Testis (tissue), 3 donors: Measurements from ENCODE around the gene SIM1. TPM values are rescaled to one million over a fixed set of nuclear protein-coding genes. Genes with fewer than 3 reads are reported as not detected.

Source experiments
- DNase-seq: peaks from one replicate; pipeline ENCODE4 v3.0.0-alpha.2; 2019
- H3K27ac ChIP-seq, 2 donors: fragments of 200-600 bp; sonication (generic); one replicate each; pipeline ENCODE4 v1.5.1; 2019
- H3K27me3 ChIP-seq: fragments of 200-600 bp; sonication (generic); one replicate; pipeline ENCODE4 v1.5.1; 2019
- H3K36me3 ChIP-seq: fragments of 200-600 bp; sonication (generic); one replicate; pipeline ENCODE4 v1.5.1; 2017; ENCODE audit warnings: low read depth; ENCODE audit errors: missing control alignments
- H3K4me1 ChIP-seq: fragments of 200-600 bp; sonication (generic); one replicate; pipeline ENCODE4 v1.5.1; 2019
- H3K4me3 ChIP-seq, 2 donors: fragments of 200-600 bp; sonication (generic); one replicate each; pipeline ENCODE4 v1.5.1; 2017 to 2019
- H3K9me3 ChIP-seq: fragments of 200-600 bp; sonication (generic); one replicate; pipeline ENCODE4 v1.5.1; 2017
- CTCF ChIP-seq, 3 experiments: fragments of 450-650 bp in 2 of 3; fragments of 200-600 bp in 1 of 3; sonication (generic) in 1 of 3; IDR thresholded peaks; one replicate each; pipeline ENCODE4 v1.5.1; 2016 to 2019; ENCODE audit warnings: antibody characterized with exemption in 3 of 3, mild to moderate bottlenecking in 2 of 3, moderate library complexity in 1 of 3
- POLR2A ChIP-seq: fragments of 450-650 bp; IDR thresholded peaks from one replicate; pipeline ENCODE4 v1.6.1; 2017; ENCODE audit warnings: antibody characterized with exemption, mild to moderate bottlenecking, moderate library complexity
- WGBS, 2 donors: methylation state at CpG; one replicate each; pipeline ENCODE4 v1.1.5; 2018; 5-methylcytosine and 5-hydroxymethylcytosine counted together
- intact Hi-C: fragments of 100-400 bp; cut with DNase I; formaldehyde crosslinking; loops from one replicate; pipeline ENCODE4 v1.15.1; 2023; ENCODE audit warnings: low total_unique reads
- polyA plus RNA-seq: library from polyadenylated mRNA; stranded (reverse); fragments of 350-450 nt; fragmentation: Illumina TruSeq; extraction: RNeasy Lipid Tissue Mini Kit (QIAGEN cat#74804); gene quantifications from one replicate; pipeline ENCODE4 v1.2.3, GENCODE V29; 2014; ENCODE audit warnings: low read depth, low replicate concordance; ENCODE audit not compliant: insufficient read depth
- total RNA-seq, 2 donors: library from RNA; depleted of rRNA; stranded (reverse); fragments of >200 nt; gene quantifications; one replicate each; pipeline ENCODE4 v1.2.3, GENCODE V29; 2016

SIM1 gene
- total and polyA plus RNA-seq, 3 donors from 2014 or later: 0.43 to 1.5 (median 0.88) TPM

- intact Hi-C loops: no loop called here
- Histone ChIP-seq H3K4me3 (no peak overlapping the region), H3K36me3 (no peaks in the 10 kb centered on the region), H3K27ac (no peak overlapping the region), H3K4me1 (no peaks in the 10 kb centered on the region), H3K9me3 (no peaks in the 10 kb centered on the region), H3K27me3 (no peaks in the 10 kb centered on the region)
- DNase-seq: no peak
- no peak for TF ChIP-seq POLR2A
- TF ChIP-seq CTCF (IDR thresholded peaks at IDR 0.05): no peak
Measured at GRCh38 chr6:100415768-100416167, 49.0 kb downstream of the SIM1 start.

GRCh38 chr6:100412872-100413271 lies 51.8 kb downstream of the SIM1 start:
- no peak overlapping the region for H3K27ac ChIP-seq
- no peak for DNase-seq
- H3K36me3 ChIP-seq: no peaks in the 10 kb centered on the region
- no peak overlapping the region for H3K4me3 ChIP-seq
- intact Hi-C loops: no loop called here
- no peaks in the 10 kb centered on the region for H3K9me3 ChIP-seq
- 65 to 72% methylated on average over 4 of the region's 4 CpGs for WGBS, 2 donors
- no peaks in the 10 kb centered on the region for H3K27me3 ChIP-seq
- TF ChIP-seq POLR2A (no peak), CTCF (IDR thresholded peaks at IDR 0.05) (no peak)
- H3K4me1 ChIP-seq: no peaks in the 10 kb centered on the region

DNA sequence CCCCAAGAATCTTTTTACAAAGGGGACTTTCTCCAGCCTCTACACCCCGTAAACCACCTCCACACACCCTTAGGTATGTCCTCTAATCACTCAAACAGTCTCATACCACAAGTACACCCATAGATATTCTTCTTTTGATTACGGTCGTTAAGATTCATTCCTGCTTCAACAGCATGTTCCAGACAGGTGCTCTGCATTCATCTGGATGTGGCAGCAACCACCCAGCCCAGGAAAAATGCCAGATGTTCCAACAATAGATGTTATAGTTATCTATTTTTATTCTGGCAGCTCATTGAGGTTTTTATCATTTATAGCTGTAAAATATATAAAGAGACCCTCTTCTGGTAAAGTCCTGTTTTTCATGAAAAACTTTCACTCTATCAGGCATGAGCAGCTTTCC lies 60.7 kb downstream of the SIM1 start:
- 41 to 45% methylated on average over 3 of the region's 3 CpGs for WGBS, 2 donors
- no peaks in the 10 kb centered on the region for H3K4me1 ChIP-seq
- no peaks in the 10 kb centered on the region for H3K36me3 ChIP-seq
- no peaks in the 10 kb centered on the region for H3K9me3 ChIP-seq
- H3K4me3 ChIP-seq: no peak overlapping the region
- H3K27ac ChIP-seq: no peak overlapping the region
- intact Hi-C loops: no loop called here
- H3K27me3 ChIP-seq: no peaks in the 10 kb centered on the region
- DNase-seq: no peak
- TF ChIP-seq POLR2A (no peak), CTCF (IDR thresholded peaks at IDR 0.05) (no peak)

DNA sequence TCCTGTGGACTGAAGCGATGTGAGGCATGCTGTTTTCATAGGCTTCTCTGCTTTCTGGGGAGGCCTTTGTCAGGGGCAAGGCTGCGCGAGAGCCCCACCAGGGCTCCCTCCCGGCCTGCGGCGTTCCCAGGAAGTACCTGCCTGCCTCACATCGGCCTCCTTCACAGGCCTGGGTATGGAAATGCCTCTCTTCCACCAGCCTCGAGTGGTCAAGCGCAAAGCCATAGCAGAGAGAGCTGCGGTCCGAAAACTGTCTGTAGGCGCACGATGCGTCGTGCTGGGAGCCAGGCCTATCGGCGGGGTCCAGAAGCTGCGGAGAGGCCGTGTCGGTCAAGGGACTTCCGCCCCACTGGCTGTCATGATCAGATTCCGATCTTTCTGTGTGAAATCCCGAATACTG lies 71.2 kb downstream of the SIM1 start:
- 71 to 80% methylated on average over 18 to 23 of the region's 23 CpGs for WGBS, 2 donors
- Histone ChIP-seq H3K9me3 (no peaks in the 10 kb centered on the region), H3K27me3 (no peaks in the 10 kb centered on the region), H3K4me1 (no peaks in the 10 kb centered on the region), H3K4me3 (peak overlapping the region; percentile 16 to 29), H3K36me3 (no peaks in the 10 kb centered on the region), H3K27ac (no peak overlapping the region)
- DNase-seq: peak; percentile 17
- TF ChIP-seq POLR2A (no peak), CTCF (IDR thresholded peaks at IDR 0.05) (no peak)
- intact Hi-C loops: no loop called here

GRCh38 chr6:100392423-100392822 lies 72.3 kb downstream of the SIM1 start:
- DNase-seq: no peak
- no peak overlapping the region for H3K27ac ChIP-seq
- H3K27me3 ChIP-seq: no peaks in the 10 kb centered on the region
- H3K36me3 ChIP-seq: no peaks in the 10 kb centered on the region
- intact Hi-C loops: no loop called here
- no peaks in the 10 kb centered on the region for H3K9me3 ChIP-seq
- 87 to 89% methylated on average over 2 of the region's 2 CpGs for WGBS, 2 donors
- H3K4me3 ChIP-seq: no peak overlapping the region
- no peaks in the 10 kb centered on the region for H3K4me1 ChIP-seq
- TF ChIP-seq POLR2A (no peak), CTCF (IDR thresholded peaks at IDR 0.05) (no peak)
